Activated naive CD8-positive, alpha-beta T cell treated with anti-CD3 and anti-CD28 coated beads, Interleukin-2, amount 10 ng/mL, durations not matched to agents 7 days and 5 days (primary cell): ENCODE results near the gene BARX2. TPM values are rescaled to one million over a fixed set of nuclear protein-coding genes. Genes with fewer than 3 reads are reported as not detected.

ENCODE experiments used
- ATAC-seq: fragments of 150-1000 bp; cut with Tn5 transposase; one replicate; pipeline ENCODE4 v1.10.0; 2021; ENCODE audit warnings: low read depth, moderate library complexity
- POLR2A ChIA-PET: fragments of 350-600 bp; sonication (Branson Sonifier 250); formaldehyde crosslinking; loops from one replicate; lab custom pipeline; 2021; ENCODE audit warnings: antibody characterized with exemption; lab: Charles Lee
- DNase-seq: peaks from one replicate; pipeline ENCODE4 v3.0.0; 2021
- H3K27ac Mint-ChIP-seq: one replicate; pipeline ENCODE4 v1.8.0; 2022; ENCODE audit warnings: mild to moderate bottlenecking, mixed read lengths
- H3K27me3 Mint-ChIP-seq: one replicate; pipeline ENCODE4 v1.8.0; 2022; ENCODE audit warnings: mild to moderate bottlenecking, moderate library complexity, mixed read lengths
- H3K36me3 Mint-ChIP-seq: one replicate; pipeline ENCODE4 v1.8.0; 2021; ENCODE audit warnings: mild to moderate bottlenecking, mixed read lengths
- H3K4me1 Mint-ChIP-seq: one replicate; pipeline ENCODE4 v1.8.0; 2021; ENCODE audit warnings: mixed read lengths
- H3K4me3 Mint-ChIP-seq: one replicate; pipeline ENCODE4 v1.8.0; 2022; ENCODE audit warnings: mild to moderate bottlenecking, moderate library complexity, mixed read lengths
- H3K9me3 Mint-ChIP-seq: one replicate; pipeline ENCODE4 v1.8.0; 2021; ENCODE audit warnings: mixed read lengths
- total RNA-seq, 2 experiments: library from RNA; stranded (reverse); gene quantifications; one replicate each; pipeline ENCODE4 v1.2.3, GENCODE V29; 2021

Gene BARX2
- total RNA-seq, 2 experiments from 2014 or later = not detected

DNA sequence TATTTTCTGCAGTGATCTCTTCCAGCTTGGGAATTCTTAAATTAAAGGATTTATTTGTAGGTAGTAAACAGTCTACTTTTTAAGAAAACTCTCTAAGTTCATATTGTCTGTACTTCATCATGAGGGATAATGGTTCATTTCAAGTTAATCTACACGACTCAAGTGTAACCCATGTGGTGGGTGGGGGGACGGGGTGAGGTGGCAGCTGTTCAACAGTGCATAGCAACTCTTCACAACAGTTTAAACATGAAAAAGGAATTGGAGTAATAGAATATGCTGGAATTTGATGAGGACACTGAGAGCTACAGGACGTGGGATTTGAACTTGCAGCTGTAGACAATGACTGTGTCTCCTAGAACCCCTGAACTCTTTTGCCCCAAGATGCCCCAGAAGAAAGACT, 20.8 kb downstream of the BARX2 start:
- ATAC-seq = no peak
- DNase-seq = no peak
- peaks cover 4% of the 10 kb centered on the region for H3K27me3 Mint-ChIP-seq
- H3K4me1 Mint-ChIP-seq = no peaks in the 10 kb centered on the region
- H3K36me3 Mint-ChIP-seq = no peaks in the 10 kb centered on the region
- H3K4me3 Mint-ChIP-seq = no peak overlapping the region
- POLR2A ChIA-PET = no interaction called here
- H3K9me3 Mint-ChIP-seq = no peaks in the 10 kb centered on the region
- H3K27ac Mint-ChIP-seq = no peak overlapping the region

DNA sequence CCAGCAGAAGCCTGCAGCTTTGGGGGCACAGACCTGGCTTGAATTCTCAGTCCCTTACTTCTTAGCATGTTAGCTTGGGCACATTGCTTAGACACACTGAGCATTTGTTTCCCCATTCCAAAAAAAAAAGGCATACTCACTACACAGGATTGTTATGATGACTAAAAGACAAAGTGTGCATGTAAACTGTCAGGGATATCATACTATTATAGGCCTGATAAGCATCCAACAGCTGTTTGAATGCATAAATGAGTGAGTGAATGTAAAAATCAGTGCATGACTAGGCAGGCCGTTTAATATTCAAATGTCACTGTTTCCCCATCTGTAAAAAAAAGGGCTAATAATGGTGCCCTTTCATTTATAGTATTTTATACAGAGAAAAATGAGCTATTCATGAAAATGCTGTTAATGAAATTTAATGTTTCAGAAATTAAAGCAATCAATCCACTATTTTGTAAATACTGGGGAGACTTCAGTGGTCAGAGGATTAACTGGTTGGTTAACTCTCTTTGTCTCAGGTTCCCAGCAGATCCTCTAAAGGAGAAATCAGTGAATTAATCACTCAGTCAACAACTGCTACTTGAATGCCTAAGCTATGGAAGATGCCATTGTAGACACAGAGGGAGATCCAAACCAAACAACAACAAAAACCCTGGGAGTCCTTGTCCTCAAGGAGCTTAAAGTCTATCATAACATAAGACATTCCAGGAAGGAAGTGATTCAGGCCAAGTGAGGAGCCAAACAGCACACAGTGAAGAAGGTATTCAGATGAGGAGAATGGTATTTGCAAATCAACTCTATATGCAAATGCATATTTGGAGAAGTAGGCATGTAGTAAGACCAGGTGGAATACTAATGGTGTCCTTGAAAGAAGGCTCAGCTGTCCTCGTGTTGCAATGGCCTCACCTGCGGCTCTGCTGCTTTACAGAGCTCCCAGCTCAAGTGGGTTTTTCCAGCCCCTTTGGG, 26.8 kb downstream of the BARX2 start:
- POLR2A ChIA-PET = no interaction called here
- Mint-ChIP-seq H3K36me3 (no peaks in the 10 kb centered on the region), H3K9me3 (no peaks in the 10 kb centered on the region)

DNA sequence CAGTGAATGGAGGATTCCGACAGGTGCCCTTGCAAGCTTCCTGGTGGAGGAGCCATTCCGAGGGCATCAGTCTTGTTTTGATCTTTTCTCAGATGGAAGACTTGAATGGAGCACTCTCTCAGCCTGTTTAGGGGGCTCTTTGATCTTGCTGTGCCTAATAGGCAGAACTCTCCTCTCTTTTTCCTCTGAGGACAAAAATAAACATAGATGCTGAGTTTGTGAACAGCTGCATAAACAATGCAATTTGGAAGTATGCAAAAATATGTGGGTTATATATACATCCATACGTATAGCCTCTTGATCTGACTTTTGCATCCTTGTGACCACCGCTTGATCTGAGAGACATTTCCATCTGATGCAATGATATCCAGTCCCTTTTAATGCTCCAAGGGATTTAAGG, 29.1 kb downstream of the BARX2 start:
- H3K4me3 Mint-ChIP-seq = no peak overlapping the region
- DNase-seq (no peak), ATAC-seq (no peak)
- no peaks in the 10 kb centered on the region for H3K4me1 Mint-ChIP-seq
- H3K9me3 Mint-ChIP-seq = no peaks in the 10 kb centered on the region
- peaks cover 10% of the 10 kb centered on the region for H3K27me3 Mint-ChIP-seq
- POLR2A ChIA-PET = no interaction called here
- H3K36me3 Mint-ChIP-seq = no peaks in the 10 kb centered on the region
- H3K27ac Mint-ChIP-seq = no peak overlapping the region

More for the DNA sequence above, 26.8 kb downstream of the BARX2 start:
- ATAC-seq (no peak), DNase-seq (no peak)
- H3K4me3 Mint-ChIP-seq = no peak overlapping the region
- H3K4me1 Mint-ChIP-seq = no peaks in the 10 kb centered on the region
- no peak overlapping the region for H3K27ac Mint-ChIP-seq
- H3K27me3 Mint-ChIP-seq = peaks cover 7% of the 10 kb centered on the region

DNA sequence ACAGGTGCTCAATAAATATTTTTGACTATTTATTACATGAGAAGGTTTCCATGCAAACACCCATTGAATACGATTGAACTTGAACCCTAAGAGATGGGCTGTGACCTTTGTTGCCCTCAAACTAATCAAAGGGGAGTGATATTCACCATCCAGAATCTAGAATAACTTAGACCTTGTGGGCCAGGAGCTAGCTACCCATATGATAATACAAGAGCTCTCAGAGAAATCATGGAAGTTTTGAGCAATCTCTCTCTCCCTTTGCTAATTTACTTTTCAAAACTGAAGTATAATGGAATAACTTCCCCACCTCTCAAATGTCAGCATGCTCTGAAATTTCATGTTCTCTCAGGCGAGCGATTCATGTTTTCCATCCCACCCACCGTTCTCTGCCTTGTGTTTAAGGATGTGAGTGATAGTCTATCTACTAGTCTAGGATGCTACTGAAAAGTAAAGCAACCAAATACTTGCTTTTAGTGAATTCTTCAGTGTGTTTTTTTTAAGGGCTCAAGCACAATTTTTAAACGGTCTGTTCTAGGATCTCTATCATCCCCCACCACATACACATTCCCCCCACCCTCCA, 33.3 kb downstream of the BARX2 start:
- Mint-ChIP-seq H3K27ac (no peak overlapping the region), H3K4me3 (no peak overlapping the region), H3K27me3 (peaks cover 12% of the 10 kb centered on the region), H3K4me1 (no peaks in the 10 kb centered on the region), H3K36me3 (no peaks in the 10 kb centered on the region), H3K9me3 (no peaks in the 10 kb centered on the region)
- ATAC-seq (no peak), DNase-seq (no peak)
- POLR2A ChIA-PET = no interaction called here

DNA sequence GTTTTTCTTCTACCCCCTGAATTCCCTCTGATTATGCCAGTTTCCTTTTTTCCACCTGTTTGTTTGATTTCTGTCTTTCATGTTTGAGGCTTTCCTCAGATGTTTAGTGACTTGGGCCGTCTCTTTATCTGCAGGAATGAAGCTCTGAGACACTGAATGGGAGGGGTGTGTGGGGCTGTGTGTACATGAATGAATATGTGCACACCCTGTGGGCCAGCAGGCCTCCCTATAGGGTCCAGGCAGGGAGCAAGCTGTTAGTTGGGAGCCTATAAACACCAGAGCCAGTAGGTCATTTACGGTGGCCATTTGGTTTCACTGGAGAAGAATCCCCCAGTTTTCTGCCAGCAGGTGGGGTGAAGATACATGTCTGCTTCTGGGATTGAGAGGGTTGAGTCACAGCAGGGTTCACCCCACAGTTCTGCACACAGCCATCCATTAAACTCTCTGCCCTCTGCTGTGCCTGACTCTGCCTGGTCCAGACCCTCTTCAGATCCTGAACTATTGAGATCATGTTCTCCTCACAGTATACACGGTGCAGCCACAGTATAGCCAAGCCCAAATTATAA, 34.8 kb downstream of the BARX2 start:
- Mint-ChIP-seq H3K27ac (no peak overlapping the region), H3K4me3 (no peak overlapping the region), H3K9me3 (no peaks in the 10 kb centered on the region), H3K27me3 (peaks cover 14% of the 10 kb centered on the region), H3K4me1 (no peaks in the 10 kb centered on the region), H3K36me3 (no peaks in the 10 kb centered on the region)
- ATAC-seq (no peak), DNase-seq (no peak)
- POLR2A ChIA-PET = no interaction called here

DNA sequence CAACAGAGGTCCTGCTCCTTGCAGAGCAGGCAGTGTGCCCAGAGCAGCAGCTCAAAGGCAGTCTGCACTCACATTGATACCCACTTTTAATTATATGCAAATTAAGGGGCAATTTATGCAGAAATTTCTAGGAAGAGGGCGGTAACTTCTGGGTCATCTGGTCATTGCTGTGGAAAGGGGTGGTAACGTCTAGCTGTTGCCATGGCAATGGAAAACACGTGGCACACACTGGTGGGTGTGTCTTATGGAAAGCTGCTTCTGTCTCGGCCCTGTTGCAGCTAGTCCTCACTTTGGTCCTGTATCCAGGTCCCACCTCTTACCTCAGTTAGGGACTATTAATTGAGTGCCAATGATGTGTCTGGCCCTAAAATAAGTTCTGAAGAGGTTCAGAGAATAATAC, 36.8 kb downstream of the BARX2 start:
- Mint-ChIP-seq H3K4me1 (no peaks in the 10 kb centered on the region), H3K27ac (no peak overlapping the region), H3K9me3 (no peaks in the 10 kb centered on the region), H3K36me3 (no peaks in the 10 kb centered on the region), H3K27me3 (peaks cover 9% of the 10 kb centered on the region), H3K4me3 (no peak overlapping the region)
- DNase-seq = no peak
- no peak for ATAC-seq
- POLR2A ChIA-PET = no interaction called here

DNA sequence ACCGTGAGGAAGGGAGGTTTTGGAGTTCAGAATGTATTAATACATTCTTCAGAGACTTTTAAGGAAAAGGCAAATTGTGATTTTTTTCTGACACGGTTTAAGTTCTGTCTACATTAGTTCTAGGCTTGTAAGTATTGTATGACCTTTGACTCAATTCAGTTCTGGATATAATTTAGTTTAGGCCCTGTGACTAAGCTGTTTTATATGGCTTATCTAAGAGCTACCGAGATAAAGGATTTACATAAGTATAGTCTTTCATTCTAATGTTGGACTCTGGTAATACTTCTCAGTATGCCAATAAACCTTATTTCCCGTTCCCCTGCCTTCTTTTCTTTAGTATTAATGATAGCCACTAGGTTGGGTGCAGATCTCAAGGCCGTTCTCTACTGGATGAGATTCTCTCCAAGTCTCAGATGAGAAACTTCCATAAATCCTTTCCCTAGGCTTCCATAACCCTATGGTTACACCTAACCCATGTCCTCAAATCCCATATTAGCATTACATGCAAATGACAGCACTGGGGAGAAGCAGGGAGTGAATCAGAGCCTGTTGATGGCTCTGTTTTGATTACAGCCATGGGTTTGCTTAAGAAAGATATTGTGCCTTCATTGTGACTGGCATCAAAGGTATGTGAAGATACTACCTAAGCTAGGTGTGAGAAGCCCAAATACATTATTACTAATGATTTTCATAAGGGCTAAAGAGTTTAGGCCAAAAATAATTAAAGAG, 38.7 kb downstream of the BARX2 start:
- Mint-ChIP-seq H3K27ac (no peak overlapping the region), H3K4me3 (no peak overlapping the region), H3K27me3 (peaks cover 5% of the 10 kb centered on the region), H3K9me3 (no peaks in the 10 kb centered on the region), H3K4me1 (peaks cover 1% of the 10 kb centered on the region), H3K36me3 (no peaks in the 10 kb centered on the region)
- POLR2A ChIA-PET = no interaction called here
- no peak for ATAC-seq
- no peak for DNase-seq

DNA sequence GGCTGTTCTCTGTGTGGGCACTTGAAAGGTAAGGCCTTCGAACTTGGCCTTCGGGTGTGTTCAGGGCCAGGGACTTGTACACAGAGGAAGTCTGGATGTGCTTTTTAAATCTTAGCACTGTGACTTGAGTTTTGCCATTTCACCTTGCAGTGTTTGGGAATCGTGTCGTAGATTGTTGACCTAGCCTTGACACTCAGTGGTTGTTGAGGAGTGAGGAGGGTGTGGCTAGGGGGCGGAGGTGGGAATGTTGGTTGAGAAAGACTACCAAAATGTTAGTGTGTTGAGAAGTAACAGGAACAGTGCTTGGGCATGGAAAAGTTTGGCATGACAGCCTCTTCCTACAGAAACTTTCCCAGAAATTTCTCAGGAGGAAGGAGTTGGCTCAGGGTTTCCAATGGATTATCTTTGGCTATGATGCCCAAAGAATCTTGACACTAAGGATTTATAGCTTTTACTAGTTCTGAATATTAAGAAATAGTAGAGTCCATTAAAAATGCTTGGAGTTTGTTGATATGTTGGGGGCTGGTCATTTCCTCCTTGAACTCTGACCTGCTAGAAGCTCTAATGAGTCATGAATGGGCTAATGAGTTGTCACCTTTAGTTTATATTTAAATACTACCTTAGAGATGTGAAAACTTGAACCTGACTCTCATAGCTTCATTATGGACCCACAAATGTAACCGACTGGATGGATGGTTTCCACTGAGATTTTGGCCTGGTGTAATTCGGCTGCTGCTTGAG, 40.6 kb downstream of the BARX2 start:
- Mint-ChIP-seq H3K27me3 (peaks cover 4% of the 10 kb centered on the region), H3K36me3 (no peaks in the 10 kb centered on the region), H3K27ac (no peak overlapping the region), H3K9me3 (no peaks in the 10 kb centered on the region), H3K4me3 (no peak overlapping the region), H3K4me1 (peaks cover 1% of the 10 kb centered on the region)
- DNase-seq (no peak), ATAC-seq (no peak)
- POLR2A ChIA-PET = no interaction called here

DNA sequence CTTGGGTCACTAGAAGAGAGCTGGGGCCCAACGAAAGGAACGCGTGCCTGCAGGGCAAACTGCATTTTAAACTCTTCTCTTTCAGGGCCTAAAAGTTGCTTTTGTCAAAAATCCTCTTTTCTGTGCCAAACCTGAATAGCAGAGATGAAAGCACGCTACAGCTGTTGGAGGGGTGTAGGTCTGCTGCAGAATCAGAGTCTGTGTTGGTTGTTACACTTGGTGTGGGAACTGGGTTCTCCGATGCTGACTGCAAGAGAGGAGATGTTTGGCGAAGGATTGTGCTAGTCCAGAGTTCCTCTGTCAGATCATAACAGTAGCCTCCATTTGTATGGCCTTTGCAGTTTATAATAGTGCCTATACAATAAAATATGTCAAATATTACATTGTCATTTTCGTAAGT, 41.8 kb downstream of the BARX2 start:
- POLR2A ChIA-PET = no interaction called here
- no peak overlapping the region for H3K27ac Mint-ChIP-seq
- H3K27me3 Mint-ChIP-seq = peaks cover 7% of the 10 kb centered on the region
- H3K4me3 Mint-ChIP-seq = no peak overlapping the region
- H3K36me3 Mint-ChIP-seq = no peaks in the 10 kb centered on the region
- H3K9me3 Mint-ChIP-seq = no peaks in the 10 kb centered on the region
- no peak for ATAC-seq
- DNase-seq = no peak
- H3K4me1 Mint-ChIP-seq = peaks cover 1% of the 10 kb centered on the region

DNA sequence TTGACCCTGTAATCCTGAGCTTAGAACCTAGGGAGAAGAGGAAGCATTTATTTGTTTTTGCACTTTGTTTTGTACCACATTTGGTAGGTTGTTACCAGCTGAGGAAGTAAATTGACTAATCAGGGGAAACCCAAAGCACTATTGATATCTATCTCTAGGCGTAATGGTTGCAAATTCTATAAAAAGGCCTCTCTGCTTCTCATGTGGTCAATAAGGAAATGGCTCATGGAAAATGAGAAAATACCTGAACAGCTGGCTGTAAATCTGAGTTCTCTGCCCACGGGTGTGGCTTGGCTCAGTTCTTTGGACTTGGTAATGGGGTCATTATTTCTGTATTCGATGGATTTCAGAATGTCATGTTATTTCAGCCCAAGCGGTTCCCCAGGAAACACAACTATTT, 42.4 kb downstream of the BARX2 start:
- DNase-seq (no peak), ATAC-seq (no peak)
- Mint-ChIP-seq H3K4me1 (peaks cover 1% of the 10 kb centered on the region), H3K36me3 (no peaks in the 10 kb centered on the region), H3K27me3 (peaks cover 7% of the 10 kb centered on the region), H3K9me3 (no peaks in the 10 kb centered on the region), H3K4me3 (no peak overlapping the region), H3K27ac (no peak overlapping the region)
- POLR2A ChIA-PET = no interaction called here

DNA sequence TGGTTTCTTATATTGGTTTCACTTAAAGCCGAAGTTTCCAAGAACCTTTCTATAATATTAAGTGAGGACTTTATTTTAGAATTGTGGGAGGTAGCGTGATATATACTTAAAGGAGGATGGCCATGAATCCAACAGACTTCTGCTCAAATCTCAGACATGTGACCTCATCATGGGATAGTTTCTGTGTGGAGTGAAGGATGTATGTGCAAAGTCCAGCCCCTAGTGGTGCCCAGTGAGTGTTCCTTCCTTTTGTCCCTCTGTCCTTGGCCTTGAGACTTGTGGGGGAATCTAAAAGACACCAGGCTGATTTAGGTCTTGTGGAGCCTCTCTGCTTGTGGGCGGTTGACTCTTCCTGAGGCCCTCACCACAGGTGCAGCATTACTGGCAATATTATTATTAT, 43.7 kb downstream of the BARX2 start:
- no peaks in the 10 kb centered on the region for H3K9me3 Mint-ChIP-seq
- peaks cover 1% of the 10 kb centered on the region for H3K4me1 Mint-ChIP-seq
- POLR2A ChIA-PET = no interaction called here
- ATAC-seq (no peak), DNase-seq (no peak)
- H3K27ac Mint-ChIP-seq = no peak overlapping the region
- no peaks in the 10 kb centered on the region for H3K36me3 Mint-ChIP-seq
- no peak overlapping the region for H3K4me3 Mint-ChIP-seq
- H3K27me3 Mint-ChIP-seq = peaks cover 7% of the 10 kb centered on the region

DNA sequence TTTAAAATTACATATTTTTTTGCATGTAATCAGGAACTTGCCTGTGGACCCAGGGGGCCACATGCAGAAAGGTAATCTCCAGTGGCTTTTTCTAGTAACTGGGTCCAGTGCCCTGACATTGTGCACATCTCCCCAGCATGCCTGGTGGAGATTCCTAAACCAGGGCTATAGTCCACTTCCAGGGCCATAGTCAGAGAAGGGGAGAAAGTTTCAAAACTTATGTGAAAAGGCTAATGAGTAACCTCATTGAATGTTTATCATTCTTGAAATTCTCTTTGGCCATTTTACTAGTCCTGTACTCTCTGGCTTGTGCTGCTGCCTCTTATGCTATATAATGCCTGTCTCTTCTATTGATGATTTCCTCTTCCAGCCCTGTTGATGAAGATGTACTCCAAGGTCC, 47.8 kb downstream of the BARX2 start:
- no peaks in the 10 kb centered on the region for H3K4me1 Mint-ChIP-seq
- peaks cover 5% of the 10 kb centered on the region for H3K27me3 Mint-ChIP-seq
- H3K9me3 Mint-ChIP-seq = no peaks in the 10 kb centered on the region
- ATAC-seq = no peak
- no peaks in the 10 kb centered on the region for H3K36me3 Mint-ChIP-seq
- H3K4me3 Mint-ChIP-seq = no peak overlapping the region
- POLR2A ChIA-PET = no interaction called here
- DNase-seq = no peak
- no peak overlapping the region for H3K27ac Mint-ChIP-seq

DNA sequence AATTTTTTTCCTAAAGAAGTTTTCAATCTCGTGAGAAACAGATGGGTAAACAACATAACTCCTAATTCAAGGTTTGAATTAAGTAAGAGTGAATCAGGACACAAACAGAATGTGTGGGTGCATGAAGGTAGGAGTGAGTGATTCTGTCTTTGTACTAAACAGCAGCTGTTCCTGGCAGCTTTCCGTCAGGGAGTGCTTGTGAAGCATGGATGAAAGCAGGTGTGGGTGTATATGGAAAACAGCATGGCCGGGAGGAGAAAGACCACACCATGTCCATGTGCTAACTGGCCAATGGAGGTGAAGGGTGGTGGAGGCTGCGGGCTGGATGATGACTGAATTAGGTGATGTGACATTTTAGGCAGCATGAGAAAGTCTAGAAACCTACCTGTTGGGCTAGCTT, 49.6 kb downstream of the BARX2 start:
- Mint-ChIP-seq H3K27ac (no peak overlapping the region), H3K9me3 (no peaks in the 10 kb centered on the region), H3K36me3 (no peaks in the 10 kb centered on the region), H3K27me3 (peaks cover 9% of the 10 kb centered on the region), H3K4me3 (no peak overlapping the region), H3K4me1 (no peaks in the 10 kb centered on the region)
- POLR2A ChIA-PET = no interaction called here
- no peak for ATAC-seq
- no peak for DNase-seq
